Kidney (tissue), 22 donors: Measurements from ENCODE around the gene CAMK2A. TPM values are rescaled to one million over a fixed set of nuclear protein-coding genes. Genes with fewer than 3 reads are reported as not detected.
A peak's percentile ranks its signal among the peaks of the same experiment; 100 is the strongest.

Experiments
- DNase-seq, 5 donors: peaks; one replicate each; pipeline ENCODE4 v3.0.0-alpha.2; 2013 to 2020
- FAIRE-seq: peaks from 2 replicates; lab custom pipeline; 2012; peaks lifted over from hg19 to GRCh38; lab: Jason Lieb, UNC
- H3K27ac ChIP-seq, 2 donors: one replicate each; pipeline ENCODE4 v1.7.0; 2013; ENCODE audit warnings: low read depth in 2 of 2, low read length in 2 of 2, inconsistent platforms in 1 of 2
- H3K27me3 ChIP-seq: one replicate; pipeline ENCODE4 v1.7.1; 2013; ENCODE audit warnings: low read length, inconsistent platforms; ENCODE audit not compliant: control insufficient read depth, insufficient read depth
- H3K36me3 ChIP-seq, 3 donors: one replicate each; pipeline versions ENCODE4 v1.7.0 to v1.7.1; 2013; ENCODE audit warnings: low read length in 3 of 3, control low read depth in 1 of 3, inconsistent platforms in 1 of 3; ENCODE audit not compliant: insufficient read depth in 3 of 3, control insufficient read depth in 2 of 3
- H3K4me1 ChIP-seq, 3 donors: one replicate each; pipeline versions ENCODE4 v1.7.0 to v1.7.1; 2013; ENCODE audit warnings: low read length in 3 of 3, inconsistent platforms in 1 of 3, low read depth in 1 of 3; ENCODE audit not compliant: control insufficient read depth in 2 of 3, insufficient read depth in 2 of 3
- H3K4me3 ChIP-seq, 3 donors: one replicate each; pipeline versions ENCODE4 v1.7.0 to v1.8.1; 2013; ENCODE audit warnings: low read length in 3 of 3, control low read depth in 1 of 3, inconsistent platforms in 1 of 3
- H3K9ac ChIP-seq, 3 donors: one replicate each; pipeline versions ENCODE4 v1.7.0 to v1.7.1; 2013; ENCODE audit warnings: low read length in 3 of 3, control low read depth in 1 of 3, inconsistent platforms in 1 of 3
- H3K9me3 ChIP-seq, 3 donors: one replicate each; pipeline versions ENCODE4 v1.7.0 to v1.7.1; 2013; ENCODE audit warnings: low read length in 3 of 3, control low read depth in 1 of 3, inconsistent platforms in 1 of 3; ENCODE audit not compliant: control insufficient read depth in 2 of 3, insufficient read depth in 1 of 3
- CTCF ChIP-seq: IDR thresholded peaks from 3 replicates; pipeline ENCODE4 v1.5.1; 2012; ENCODE audit warnings: mild to moderate bottlenecking, moderate library complexity, borderline replicate concordance; ENCODE audit not compliant: insufficient read depth; ENCODE audit errors: extremely low read depth
- intact Hi-C: fragments of 100-400 bp; cut with DNase I; formaldehyde crosslinking; loops from one replicate; pipeline ENCODE4 v1.11.1; 2022
- long read RNA-seq, 10 donors: library from polyadenylated mRNA in 1 of 10; unstranded in 1 of 10; transcript quantifications; one replicate each; pipeline ENCODE4 v2.0.0 and lab custom pipeline, GENCODE V29; 2021 to 2026
- polyA plus RNA-seq: library from polyadenylated mRNA; stranded (reverse); fragments of 350-450 nt; fragmentation: Illumina TruSeq; extraction: RNeasy Lipid Tissue Mini Kit (QIAGEN cat#74804); gene quantifications from one replicate; pipeline ENCODE4 v1.2.3, GENCODE V29; 2014; ENCODE audit warnings: low read depth, low replicate concordance; ENCODE audit not compliant: insufficient read depth
- total RNA-seq: library from RNA; stranded (reverse); fragmentation: NEBNext Ultra II Directional; extraction: Animal tissue kit (Norgen Biotek cat#: 25700); gene quantifications from one replicate; pipeline ENCODE4 v1.2.1, GENCODE V29; 2021
- donor health status: control.
- donor health status: control.
- donor health status: control.
- donor health status: control.
- donor health status: control.
- donor health status: DM: yes; HTN: yes; CAD: no.
- donor health status: Normal renal cell carcinoma (clear cell type).

The CAMK2A gene
- 0.28 TPM for total RNA-seq
- 0.90 TPM for polyA plus RNA-seq
- long read RNA-seq, donor 1, result 0 reads
- long read RNA-seq, donor 2, result 0 reads
- long read RNA-seq, donor 3, result 0 reads
- long read RNA-seq, donor 4, partial matches to known transcripts, result 0 of 1 reads
- long read RNA-seq, donor 4, other reads (novel, unspliced or antisense), result 0 of 1 reads
- long read RNA-seq, donor 5, result 0 reads
- long read RNA-seq, donor 6, result 0 reads
- long read RNA-seq, donor 7, result 0 reads
- long read RNA-seq, donor 8, result 0 reads
- long read RNA-seq, donor 9, result 0 reads
- long read RNA-seq, donor 10, result 0 reads

- Histone ChIP-seq H3K9me3 (no peaks in the 10 kb centered on the region), H3K27me3 (no peaks in the 10 kb centered on the region), H3K4me1 (peaks cover 0 to 2% (median 0%) of the 10 kb centered on the region in 3 donors), H3K4me3 (no peak within 1 kb of the TSS), H3K36me3 (no peaks in the 10 kb centered on the region), H3K27ac (no peak within 1 kb of the TSS), H3K9ac (no peak within 1 kb of the TSS)
- no peak for TF ChIP-seq CTCF
- FAIRE-seq (no peak), DNase-seq (peak in 2 of 5 donors; percentile 54 to 58)
- intact Hi-C loops, result no loop called here
These were observed at the start of gene CAMK2A for GRCh38 chr5:150289551-150290390. TSS of gene CAMK2A (minus strand) at chr5:150289773. CDS start at chr5:150289625, 148 bp downstream.

- Histone ChIP-seq H3K27me3 (no peaks in the 10 kb centered on the region), H3K4me1 (no peaks in the 10 kb centered on the region), H3K9ac (no peak overlapping the region), H3K36me3 (no peaks in the 10 kb centered on the region), H3K27ac (no peak overlapping the region), H3K4me3 (no peak overlapping the region), H3K9me3 (no peaks in the 10 kb centered on the region)
- DNase-seq (no peak), FAIRE-seq (no peak)
- TF ChIP-seq CTCF, result no peak
- intact Hi-C loops, result no loop called here
These were observed 49.6 kb upstream of the CAMK2A start for GRCh38 chr5:150339165-150339564.

DNA sequence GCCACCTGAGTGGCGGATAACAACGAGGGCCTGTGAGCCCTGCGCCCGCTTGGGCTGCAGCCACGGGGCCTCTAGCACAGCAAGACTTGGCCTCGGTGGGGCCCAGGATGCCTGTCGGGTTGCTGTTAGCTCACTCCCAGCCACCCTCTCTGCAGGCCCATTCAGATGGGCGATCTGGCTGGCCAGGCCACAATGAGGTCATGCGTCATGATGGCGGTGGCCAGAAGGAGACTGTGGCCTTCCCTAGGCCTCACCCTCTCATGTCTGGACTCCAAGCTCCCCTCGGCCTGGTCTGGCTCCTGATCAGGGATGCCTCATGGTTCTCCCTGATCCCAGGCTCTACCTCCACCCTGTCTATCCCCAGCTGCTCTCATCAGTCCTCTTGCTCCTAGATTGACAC lies 49.0 kb upstream of the CAMK2A start:
- H3K9ac ChIP-seq, result no peak overlapping the region
- no peaks in the 10 kb centered on the region for H3K9me3 ChIP-seq
- intact Hi-C loops, result no loop called here
- H3K4me3 ChIP-seq, result no peak overlapping the region
- H3K36me3 ChIP-seq, result no peaks in the 10 kb centered on the region
- peak in 1 of 5 donors; percentile 49 for DNase-seq
- H3K4me1 ChIP-seq, result no peaks in the 10 kb centered on the region
- no peak for FAIRE-seq
- no peak for TF ChIP-seq CTCF
- H3K27ac ChIP-seq, result no peak overlapping the region
- no peaks in the 10 kb centered on the region for H3K27me3 ChIP-seq
